ENCODE results near the gene XIST. TPM values are rescaled to one million over a fixed set of nuclear protein-coding genes. Genes with fewer than 3 reads are reported as not detected.

Gene XIST
- total RNA-seq, 1 experiment from 2014 or later, result 1.0 TPM

- H3K27me3 ChIP-seq (ENCODE audit: insufficient read depth, low read length), result no peaks in the 10 kb centered on the region
- no peak overlapping the region for H2AFZ ChIP-seq (ENCODE audit: low read depth, low read length, poor library complexity, severe bottlenecking)
- H3K9me3 ChIP-seq (ENCODE audit: control insufficient read depth in 1 of 2, insufficient read depth in 1 of 2, low read depth in 1 of 2, low read length in 2 of 2), result no peaks in the 10 kb centered on the region
- H3K4me1 ChIP-seq (ENCODE audit: control insufficient read depth in 1 of 2, insufficient read depth in 2 of 2, low read length in 2 of 2), result no peaks in the 10 kb centered on the region
- TF ChIP-seq CEBPB (IDR thresholded peaks at IDR 0.05; ENCODE audit: low read depth), result no peak
- TF ChIP-seq EZH2 (IDR thresholded peaks at IDR 0.05), result no peak
- BruUV-seq (replicated peaks), result no TSS peak
- H3K36me3 ChIP-seq (ENCODE audit: control insufficient read depth in 1 of 2, insufficient read depth in 2 of 2, low read length in 2 of 2), result no peaks in the 10 kb centered on the region
- RAD21 ChIA-PET (ENCODE audit: low non-redundant PET in 1 of 2, low total read pairs in 2 of 2, uncharacterized antibody in 2 of 2, unreplicated experiment in 2 of 2), result no interaction called here
- CTCF ChIA-PET, result no interaction called here
- DNase-seq (ENCODE audit: low read depth, low spot score), result no peak
- H3K4me2 ChIP-seq (ENCODE audit: low read length), result no peak overlapping the region
- H3K79me2 ChIP-seq (ENCODE audit: insufficient read depth, low read length), result no peaks in the 10 kb centered on the region
- H3K4me3 ChIP-seq (replicated peaks in 1 of 2; ENCODE audit: low read depth in 1 of 2, low read length in 2 of 2), result no peak overlapping the region
- H3K27ac ChIP-seq (ENCODE audit: low read depth, low read length), result no peak overlapping the region
- POLR2A ChIA-PET, result no interaction called here
- ATAC-seq, result no peak
- no peaks in the 10 kb centered on the region for H3K9me2 ChIP-seq (ENCODE audit: insufficient read depth)
- no peaks in the 10 kb centered on the region for H4K20me1 ChIP-seq (ENCODE audit: insufficient read depth)
- intact Hi-C loops (cut with micrococcal nuclease), result no loop called here
- no peak overlapping the region for H3K9ac ChIP-seq (ENCODE audit: low read length)
Observed at GRCh38 chrX:73867144-73867543, 14.6 kb upstream of the XIST start.

- BruUV-seq (replicated peaks), result no TSS peak
- Histone ChIP-seq H3K79me2 (ENCODE audit: insufficient read depth, low read length) (no peaks in the 10 kb centered on the region), H3K27me3 (ENCODE audit: insufficient read depth, low read length) (no peaks in the 10 kb centered on the region), H3K4me2 (ENCODE audit: low read length) (no peak overlapping the region), H3K4me1 (ENCODE audit: control insufficient read depth in 1 of 2, insufficient read depth in 2 of 2, low read length in 2 of 2) (no peaks in the 10 kb centered on the region), H2AFZ (ENCODE audit: low read depth, low read length, poor library complexity, severe bottlenecking) (no peak overlapping the region), H3K36me3 (ENCODE audit: control insufficient read depth in 1 of 2, insufficient read depth in 2 of 2, low read length in 2 of 2) (no peaks in the 10 kb centered on the region), H3K9ac (ENCODE audit: low read length) (no peak overlapping the region), H3K27ac (ENCODE audit: low read depth, low read length) (no peak overlapping the region), H3K9me3 (ENCODE audit: control insufficient read depth in 1 of 2, insufficient read depth in 1 of 2, low read depth in 1 of 2, low read length in 2 of 2) (no peaks in the 10 kb centered on the region), H4K20me1 (ENCODE audit: insufficient read depth) (no peaks in the 10 kb centered on the region), H3K9me2 (ENCODE audit: insufficient read depth) (no peaks in the 10 kb centered on the region), H3K4me3 (replicated peaks in 1 of 2; ENCODE audit: low read depth in 1 of 2, low read length in 2 of 2) (no peak overlapping the region)
- no peak for DNase-seq (ENCODE audit: low read depth, low spot score)
- no peak for TF ChIP-seq JUND (IDR thresholded peaks at IDR 0.05)
- TF ChIP-seq CBX3 (IDR thresholded peaks at IDR 0.05; ENCODE audit: low read depth), result no peak
- TF ChIP-seq, protein P1, sequence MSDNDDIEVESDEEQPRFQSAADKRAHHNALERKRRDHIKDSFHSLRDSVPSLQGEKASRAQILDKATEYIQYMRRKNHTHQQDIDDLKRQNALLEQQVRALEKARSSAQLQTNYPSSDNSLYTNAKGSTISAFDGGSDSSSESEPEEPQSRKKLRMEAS (IDR thresholded peaks at IDR 0.05), result no peak
- no peak for TF ChIP-seq EZH2phosphoT487 (IDR thresholded peaks at IDR 0.05; ENCODE audit: borderline replicate concordance)
- TF ChIP-seq FOSL1 (IDR thresholded peaks at IDR 0.05; ENCODE audit: low read depth), result no peak
- TF ChIP-seq POLR2A (IDR thresholded peaks at IDR 0.05; ENCODE audit: borderline replicate concordance, extremely low read depth, insufficient read depth, insufficient read length), result no peak
- TF ChIP-seq ELF1 (IDR thresholded peaks at IDR 0.05; ENCODE audit: borderline replicate concordance, low read depth), result no peak
- no peak for TF ChIP-seq SIN3A (IDR thresholded peaks at IDR 0.05; ENCODE audit: low read depth)
- no peak for TF ChIP-seq RAD21 (IDR thresholded peaks at IDR 0.05; ENCODE audit: low read depth)
- TF ChIP-seq YY1 (IDR thresholded peaks at IDR 0.05; ENCODE audit: extremely low read depth, insufficient replicate concordance, low read depth, low read length), result no peak
- TF ChIP-seq, protein P2, sequence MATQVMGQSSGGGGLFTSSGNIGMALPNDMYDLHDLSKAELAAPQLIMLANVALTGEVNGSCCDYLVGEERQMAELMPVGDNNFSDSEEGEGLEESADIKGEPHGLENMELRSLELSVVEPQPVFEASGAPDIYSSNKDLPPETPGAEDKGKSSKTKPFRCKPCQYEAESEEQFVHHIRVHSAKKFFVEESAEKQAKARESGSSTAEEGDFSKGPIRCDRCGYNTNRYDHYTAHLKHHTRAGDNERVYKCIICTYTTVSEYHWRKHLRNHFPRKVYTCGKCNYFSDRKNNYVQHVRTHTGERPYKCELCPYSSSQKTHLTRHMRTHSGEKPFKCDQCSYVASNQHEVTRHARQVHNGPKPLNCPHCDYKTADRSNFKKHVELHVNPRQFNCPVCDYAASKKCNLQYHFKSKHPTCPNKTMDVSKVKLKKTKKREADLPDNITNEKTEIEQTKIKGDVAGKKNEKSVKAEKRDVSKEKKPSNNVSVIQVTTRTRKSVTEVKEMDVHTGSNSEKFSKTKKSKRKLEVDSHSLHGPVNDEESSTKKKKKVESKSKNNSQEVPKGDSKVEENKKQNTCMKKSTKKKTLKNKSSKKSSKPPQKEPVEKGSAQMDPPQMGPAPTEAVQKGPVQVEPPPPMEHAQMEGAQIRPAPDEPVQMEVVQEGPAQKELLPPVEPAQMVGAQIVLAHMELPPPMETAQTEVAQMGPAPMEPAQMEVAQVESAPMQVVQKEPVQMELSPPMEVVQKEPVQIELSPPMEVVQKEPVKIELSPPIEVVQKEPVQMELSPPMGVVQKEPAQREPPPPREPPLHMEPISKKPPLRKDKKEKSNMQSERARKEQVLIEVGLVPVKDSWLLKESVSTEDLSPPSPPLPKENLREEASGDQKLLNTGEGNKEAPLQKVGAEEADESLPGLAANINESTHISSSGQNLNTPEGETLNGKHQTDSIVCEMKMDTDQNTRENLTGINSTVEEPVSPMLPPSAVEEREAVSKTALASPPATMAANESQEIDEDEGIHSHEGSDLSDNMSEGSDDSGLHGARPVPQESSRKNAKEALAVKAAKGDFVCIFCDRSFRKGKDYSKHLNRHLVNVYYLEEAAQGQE (IDR thresholded peaks at IDR 0.05; ENCODE audit: low read depth), result no peak
- TF ChIP-seq POLR2AphosphoS5 (IDR thresholded peaks at IDR 0.05; ENCODE audit: low read depth, low read length), result no peak
- TF ChIP-seq EGR1 (IDR thresholded peaks at IDR 0.05; ENCODE audit: low read depth), result no peak
- no peak for TF ChIP-seq CEBPB (IDR thresholded peaks at IDR 0.05; ENCODE audit: low read depth)
- TF ChIP-seq, protein P3, sequence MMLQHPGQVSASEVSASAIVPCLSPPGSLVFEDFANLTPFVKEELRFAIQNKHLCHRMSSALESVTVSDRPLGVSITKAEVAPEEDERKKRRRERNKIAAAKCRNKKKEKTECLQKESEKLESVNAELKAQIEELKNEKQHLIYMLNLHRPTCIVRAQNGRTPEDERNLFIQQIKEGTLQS (IDR thresholded peaks at IDR 0.05), result no peak
- no peak for TF ChIP-seq SRF (IDR thresholded peaks at IDR 0.05; ENCODE audit: low read depth)
- intact Hi-C loops (cut with micrococcal nuclease), result no loop called here
- ChIA-PET POLR2A (no interaction called here), CTCF (no interaction called here), RAD21 (ENCODE audit: low non-redundant PET in 1 of 2, low total read pairs in 2 of 2, uncharacterized antibody in 2 of 2, unreplicated experiment in 2 of 2) (no interaction called here)
- ATAC-seq, result no peak
Observed at GRCh38 chrX:73863852-73864251, 11.3 kb upstream of the XIST start.

Data from HCT116 (cell line).